GM23248 (cell line): ENCODE data around the gene NFATC3. TPM values are rescaled to one million over a fixed set of nuclear protein-coding genes. Genes with fewer than 3 reads are reported as not detected.

ENCODE experiments used
- DNase-seq: peaks from one replicate; pipeline ENCODE4 v3.0.0-alpha.2; 2015
- H2AFZ ChIP-seq: fragments of 200-600 bp; sonication (generic); 2 replicates; pipeline ENCODE4 v1.6.1; 2016; ENCODE audit warnings: antibody characterized with exemption
- H3F3A ChIP-seq: fragments of 200-600 bp; sonication (generic); 2 replicates; pipeline ENCODE4 v1.6.1; 2016; ENCODE audit warnings: mild to moderate bottlenecking, antibody characterized with exemption, mixed run types; ENCODE audit not compliant: insufficient read depth
- H3K27ac ChIP-seq: fragments of 200-600 bp; sonication (generic); 2 replicates; pipeline ENCODE4 v1.5.1; 2016; ENCODE audit warnings: mild to moderate bottlenecking
- H3K27me3 ChIP-seq: fragments of 200-600 bp; sonication (generic); replicated peaks from 2 replicates; pipeline ENCODE4 v1.6.1; 2016; ENCODE audit warnings: mild to moderate bottlenecking; ENCODE audit not compliant: insufficient read depth
- H3K36me3 ChIP-seq: fragments of 200-600 bp; sonication (generic); 2 replicates; pipeline ENCODE4 v1.6.1; 2016; ENCODE audit warnings: low read depth, mild to moderate bottlenecking
- H3K4me1 ChIP-seq: fragments of 200-600 bp; sonication (generic); 2 replicates; pipeline ENCODE4 v1.6.1; 2016; ENCODE audit warnings: mild to moderate bottlenecking; ENCODE audit not compliant: insufficient read depth
- H3K4me2 ChIP-seq: fragments of 200-600 bp; sonication (generic); one replicate; pipeline ENCODE4 v1.6.1; 2016; ENCODE audit warnings: mild to moderate bottlenecking; ENCODE audit not compliant: unreplicated experiment
- H3K4me3 ChIP-seq: fragments of 200-600 bp; sonication (generic); 2 replicates; pipeline ENCODE4 v1.5.1; 2016; ENCODE audit warnings: mild to moderate bottlenecking
- H3K79me2 ChIP-seq: fragments of 200-600 bp; sonication (generic); 2 replicates; pipeline ENCODE4 v1.6.1; 2016; ENCODE audit warnings: mild to moderate bottlenecking; ENCODE audit not compliant: insufficient read depth
- H3K9ac ChIP-seq: fragments of 200-600 bp; sonication (generic); 2 replicates; pipeline ENCODE4 v1.6.1; 2016; ENCODE audit warnings: mild to moderate bottlenecking
- H3K9me2 ChIP-seq: fragments of 200-600 bp; sonication (generic); 2 replicates; pipeline ENCODE4 v1.6.1; 2016; ENCODE audit warnings: mixed run types, mild to moderate bottlenecking, moderate library complexity; ENCODE audit not compliant: insufficient read depth
- H3K9me3 ChIP-seq: fragments of 200-600 bp; sonication (generic); one replicate; pipeline ENCODE4 v1.6.1; 2017; ENCODE audit warnings: low read depth
- H4K20me1 ChIP-seq: fragments of 200-600 bp; sonication (generic); 2 replicates; pipeline ENCODE4 v1.6.0; 2016; ENCODE audit not compliant: insufficient read depth
- EZH2 ChIP-seq: fragments of 200-600 bp; sonication (generic); IDR thresholded peaks from 2 replicates; pipeline ENCODE4 v1.6.1; 2018; ENCODE audit warnings: antibody characterized with exemption, mild to moderate bottlenecking; ENCODE audit not compliant: insufficient read depth, poor library complexity, severe bottlenecking
- EZH2phosphoT487 ChIP-seq: fragments of 200-600 bp; sonication (generic); IDR thresholded peaks from 2 replicates; pipeline ENCODE4 v1.6.1; 2018; ENCODE audit warnings: antibody characterized with exemption, moderate library complexity, mild to moderate bottlenecking, low read depth; ENCODE audit not compliant: insufficient read depth
- WGBS, 2 experiments: methylation state at CpG; one replicate each; pipeline ENCODE4 v1.1.6; 2015 to 2017; ENCODE audit warnings: low lambda C conversion rate in 2 of 2, low coverage in 1 of 2; ENCODE audit errors: missing lambda C conversion rate in 2 of 2; 5-methylcytosine and 5-hydroxymethylcytosine counted together
- in situ Hi-C: fragments of 300-500 bp; cut with MboI; formaldehyde crosslinking; loops from 2 replicates; pipeline ENCODE4 v1.15.0; 2020
- polyA plus RNA-seq: library from polyadenylated mRNA; unstranded; fragments of >200 nt; fragmentation: Nextera tagmentation; extraction: Ambion mirVana; gene quantifications from 2 replicates; pipeline ENCODE4 v1.2.1, GENCODE V29; 2016
- total RNA-seq: library from RNA; depleted of rRNA; stranded (reverse); fragments of >200 nt; shearing (Covaris generic); gene quantifications from 2 replicates; pipeline ENCODE4 v1.2.3, GENCODE V29; 2014

Gene NFATC3
- total and polyA plus RNA-seq, 2 experiments from 2014 or later = 10.2 to 14.2 TPM

DNA sequence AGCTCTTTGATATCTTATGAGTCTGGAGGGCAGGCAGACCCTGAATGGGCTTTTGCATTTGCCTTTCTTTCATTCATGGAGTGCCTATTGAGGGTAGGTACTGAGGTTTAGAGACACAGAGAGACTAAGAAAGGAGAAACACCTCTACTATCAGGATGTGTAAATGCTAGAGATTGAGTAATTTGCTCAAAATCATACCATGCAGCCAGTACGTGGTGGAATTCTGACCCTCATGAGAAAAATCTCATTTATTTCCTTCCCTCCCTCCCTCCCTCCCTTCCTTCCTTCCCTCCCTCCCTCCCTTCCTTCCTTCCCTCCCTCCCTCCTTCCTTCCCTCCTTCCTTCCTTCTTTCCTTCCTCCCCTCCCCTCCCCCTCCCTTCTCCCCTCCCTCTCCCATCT lies 18.4 kb upstream of the NFATC3 start:
- Histone ChIP-seq H3K4me1 (peaks cover 20% of the 10 kb centered on the region), H3K36me3 (peaks cover under 1% of the 10 kb centered on the region; the same call in 1 of the 2 replicates), H3K79me2 (no peaks in the 10 kb centered on the region), H3K4me2 (no peak overlapping the region), H4K20me1 (no peaks in the 10 kb centered on the region), H3K9me2 (no peaks in the 10 kb centered on the region), H3K9ac (no peak overlapping the region), H3F3A (peaks cover 32% of the 10 kb centered on the region), H3K4me3 (no peak overlapping the region), H3K27me3 (no peaks in the 10 kb centered on the region), H2AFZ (no peak overlapping the region), H3K27ac (no peak overlapping the region), H3K9me3 (no peaks in the 10 kb centered on the region)
- in situ Hi-C loops = no loop called here
- WGBS, 2 experiments = 29 to 48% methylated on average over 1 of the region's 1 CpG
- DNase-seq = no peak
- no peak for TF ChIP-seq EZH2phosphoT487
- no peak for TF ChIP-seq EZH2

GRCh38 chr16:68068926-68069325 lies 16.2 kb upstream of the NFATC3 start:
- no peaks in the 10 kb centered on the region for H4K20me1 ChIP-seq
- H3K9me2 ChIP-seq = no peaks in the 10 kb centered on the region
- WGBS, 2 experiments = 92 to 97% methylated on average over 9 of the region's 9 CpGs
- no peak overlapping the region for H2AFZ ChIP-seq
- H3K36me3 ChIP-seq = no peaks in the 10 kb centered on the region
- in situ Hi-C loops = no loop called here
- no peak for TF ChIP-seq EZH2
- TF ChIP-seq EZH2phosphoT487 = no peak
- no peaks in the 10 kb centered on the region for H3K27me3 ChIP-seq
- H3K9me3 ChIP-seq = no peaks in the 10 kb centered on the region
- no peak overlapping the region for H3K4me2 ChIP-seq
- H3F3A ChIP-seq = peaks cover 25% of the 10 kb centered on the region
- H3K4me3 ChIP-seq = no peak overlapping the region
- DNase-seq = no peak
- no peak overlapping the region for H3K9ac ChIP-seq
- no peaks in the 10 kb centered on the region for H3K79me2 ChIP-seq
- H3K4me1 ChIP-seq = peaks cover 22% of the 10 kb centered on the region
- H3K27ac ChIP-seq = no peak overlapping the region

DNA sequence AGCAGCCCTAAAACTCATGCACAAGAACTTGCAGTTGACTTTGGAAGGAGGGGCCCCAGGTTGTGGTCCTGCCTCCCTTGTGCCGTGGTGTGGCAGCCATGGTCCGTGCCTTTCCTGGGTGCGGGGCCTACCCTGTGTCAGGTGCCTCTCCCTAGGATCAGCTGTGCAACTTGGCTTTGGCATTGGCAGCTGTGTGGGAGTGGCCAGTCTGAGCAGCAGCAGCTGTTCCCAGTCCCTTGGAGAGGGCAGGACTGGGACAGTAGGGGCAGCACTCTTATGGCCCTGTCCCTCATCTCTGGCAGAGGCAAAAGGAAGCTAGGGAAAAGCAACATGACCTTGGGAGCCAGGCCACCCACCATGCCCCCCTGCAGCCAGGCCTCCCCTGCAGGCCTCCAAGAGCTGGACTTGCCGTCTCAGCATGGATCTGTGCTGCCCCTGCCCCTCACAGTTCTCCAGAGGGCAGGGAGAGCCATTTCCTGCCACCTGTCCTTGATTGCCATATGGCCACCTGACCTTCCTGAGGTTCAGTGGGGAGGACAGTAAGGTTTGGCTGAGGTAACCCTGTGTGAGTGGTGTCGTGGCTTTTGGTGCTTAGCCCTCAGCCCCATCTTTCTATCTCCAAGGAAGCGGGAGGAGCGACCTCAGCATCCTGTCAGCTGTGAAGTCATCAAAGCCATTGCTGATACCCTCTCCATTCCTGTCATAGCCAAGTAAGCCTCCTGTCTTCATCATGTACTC lies 15.5 kb upstream of the NFATC3 start:
- no peak overlapping the region for H3K4me3 ChIP-seq
- H3K4me1 ChIP-seq = peaks cover 14% of the 10 kb centered on the region
- no peaks in the 10 kb centered on the region for H3K9me2 ChIP-seq
- no peak overlapping the region for H2AFZ ChIP-seq
- H3K79me2 ChIP-seq = no peaks in the 10 kb centered on the region
- no peak overlapping the region for H3K4me2 ChIP-seq
- H3K36me3 ChIP-seq = no peaks in the 10 kb centered on the region
- DNase-seq = no peak
- TF ChIP-seq EZH2 = no peak
- TF ChIP-seq EZH2phosphoT487 = no peak
- in situ Hi-C loops = no loop called here
- H3K27me3 ChIP-seq = no peaks in the 10 kb centered on the region
- H3F3A ChIP-seq = peaks cover 18% of the 10 kb centered on the region; the same call in 1 of the 2 replicates
- H3K9ac ChIP-seq = no peak overlapping the region
- H3K9me3 ChIP-seq = no peaks in the 10 kb centered on the region
- H3K27ac ChIP-seq = no peak overlapping the region
- 98 to 100% methylated on average over 7 of the region's 7 CpGs for WGBS, 2 experiments
- H4K20me1 ChIP-seq = no peaks in the 10 kb centered on the region

GRCh38 chr16:68070249-68070730 lies 14.9 kb upstream of the NFATC3 start:
- DNase-seq = no peak
- Histone ChIP-seq H3K9me3 (no peaks in the 10 kb centered on the region), H2AFZ (no peak overlapping the region), H3K4me2 (no peak overlapping the region), H3K9ac (no peak overlapping the region), H3K27me3 (no peaks in the 10 kb centered on the region), H3K36me3 (no peaks in the 10 kb centered on the region), H4K20me1 (no peaks in the 10 kb centered on the region), H3F3A (peaks cover 12% of the 10 kb centered on the region; the same call in 1 of the 2 replicates), H3K9me2 (no peaks in the 10 kb centered on the region), H3K79me2 (no peaks in the 10 kb centered on the region), H3K27ac (no peak overlapping the region), H3K4me1 (peaks cover 8% of the 10 kb centered on the region), H3K4me3 (no peak overlapping the region)
- in situ Hi-C loops = no loop called here
- TF ChIP-seq EZH2 (no peak), EZH2phosphoT487 (no peak)
- 98 to 100% methylated on average over 2 of the region's 2 CpGs for WGBS, 2 experiments
